HG02571 (cell line): ENCODE data around the gene PTTG1IP.
"Not testable (repeated sequence)": the region's sequence is repeated elsewhere in the genome, so short reads cannot be mapped to it uniquely, and the experiment has no call there.

ENCODE experiments used
- ATAC-seq: cut with Tn5 transposase; IDR thresholded peaks from one replicate; pipeline ENCODE4 v1.9.1; 2021; ENCODE audit warnings: mild to moderate bottlenecking, moderate library complexity; ENCODE audit not compliant: unreplicated experiment

Gene PTTG1IP

GRCh38 chr21:44873356-44874239, at the start of gene PTTG1IP:
TSS of gene PTTG1IP (minus strand) at chr21:44873690. CDS start at chr21:44873616, 74 bp downstream.
- ATAC-seq: peak; percentile 63

- ATAC-seq: no peak
Measured at GRCh38 chr21:44921928-44922327, 48.4 kb upstream of the PTTG1IP start.

- ATAC-seq: no peak
Measured at GRCh38 chr21:44920694-44921604, 47.5 kb upstream of the PTTG1IP start, which contains the start of gene ITGB2. TSS of gene ITGB2 (minus strand) at chr21:44920899. CDS start at chr21:44910782, 10,117 bp downstream.

- ATAC-seq: no peak
Measured at GRCh38 chr21:44919913-44920693, 46.6 kb upstream of the PTTG1IP start.

- ATAC-seq: no peak
Measured at GRCh38 chr21:44919111-44919912, 45.8 kb upstream of the PTTG1IP start.

GRCh38 chr21:44918581-44919033, 45.1 kb upstream of the PTTG1IP start:
- ATAC-seq: no peak

- ATAC-seq: no peak
Measured at GRCh38 chr21:44918107-44918470, 44.6 kb upstream of the PTTG1IP start.

- ATAC-seq: no peak
Measured at GRCh38 chr21:44917446-44918106, 44.1 kb upstream of the PTTG1IP start.

GRCh38 chr21:44916965-44917364, 43.5 kb upstream of the PTTG1IP start:
- ATAC-seq: no peak

- ATAC-seq: no peak
Measured at GRCh38 chr21:44914176-44914874, 40.8 kb upstream of the PTTG1IP start.

- ATAC-seq: no peak
Measured at GRCh38 chr21:44913425-44914175, 40.1 kb upstream of the PTTG1IP start.

GRCh38 chr21:44912506-44913412, 39.3 kb upstream of the PTTG1IP start:
- ATAC-seq: not testable (repeated sequence)

- ATAC-seq: no peak
Measured at GRCh38 chr21:44912158-44912473, 38.6 kb upstream of the PTTG1IP start.

GRCh38 chr21:44911384-44912157, 38.1 kb upstream of the PTTG1IP start:
- no peak for ATAC-seq

GRCh38 chr21:44911068-44911383, 37.5 kb upstream of the PTTG1IP start:
- no peak for ATAC-seq

- ATAC-seq: no peak
Measured at GRCh38 chr21:44910229-44911067, 37.0 kb upstream of the PTTG1IP start.
